ENCODE data around the gene XPO6.
A peak's percentile ranks its signal among the peaks of the same experiment; 100 is the strongest.

XPO6 gene

GRCh38 chr16:28082624-28083023, 129.1 kb downstream of the XPO6 start:
- peak; percentile 79 for DNase-seq (ENCODE audit: low read depth)
- no peak overlapping the region for H3K4me3 ChIP-seq (ENCODE audit: low read length)

GRCh38 chr16:28081391-28081968, 130.3 kb downstream of the XPO6 start:
- H3K4me3 ChIP-seq (ENCODE audit: low read length): no peak overlapping the region
- no peak for DNase-seq (ENCODE audit: low read depth)
- TF ChIP-seq CTCF (IDR thresholded peaks at IDR 0.05; ENCODE audit: insufficient read depth, low read depth, low read length, missing control alignments): no peak

More at GRCh38 chr16:28082624-28083023, 129.1 kb downstream of the XPO6 start:
- TF ChIP-seq CTCF (IDR thresholded peaks at IDR 0.05; ENCODE audit: insufficient read depth, low read depth, low read length, missing control alignments): no peak

DNA sequence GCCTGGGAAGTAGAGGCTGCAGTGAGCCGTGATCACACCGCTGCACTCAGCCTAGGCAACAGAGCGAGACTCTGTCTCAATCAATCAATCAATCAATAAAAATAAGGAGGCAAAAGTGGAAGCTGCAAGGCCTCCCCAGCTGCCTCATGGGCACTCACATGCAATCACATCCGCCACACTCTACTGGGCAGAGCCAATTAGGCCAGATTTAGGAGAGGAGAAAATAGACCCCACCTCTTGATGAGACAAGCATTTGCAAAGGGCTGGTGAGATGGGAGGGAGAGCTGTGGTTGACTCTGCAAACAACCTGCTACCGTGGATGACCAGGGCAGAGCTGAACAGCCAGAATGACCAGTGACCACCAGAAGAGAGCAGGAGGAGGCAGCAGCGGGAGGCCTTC, 133.5 kb downstream of the XPO6 start:
- DNase-seq (ENCODE audit: low read depth): no peak
- H3K4me3 ChIP-seq (ENCODE audit: low read length): no peak overlapping the region
- no peak for TF ChIP-seq CTCF (IDR thresholded peaks at IDR 0.05; ENCODE audit: insufficient read depth, low read depth, low read length, missing control alignments)

DNA sequence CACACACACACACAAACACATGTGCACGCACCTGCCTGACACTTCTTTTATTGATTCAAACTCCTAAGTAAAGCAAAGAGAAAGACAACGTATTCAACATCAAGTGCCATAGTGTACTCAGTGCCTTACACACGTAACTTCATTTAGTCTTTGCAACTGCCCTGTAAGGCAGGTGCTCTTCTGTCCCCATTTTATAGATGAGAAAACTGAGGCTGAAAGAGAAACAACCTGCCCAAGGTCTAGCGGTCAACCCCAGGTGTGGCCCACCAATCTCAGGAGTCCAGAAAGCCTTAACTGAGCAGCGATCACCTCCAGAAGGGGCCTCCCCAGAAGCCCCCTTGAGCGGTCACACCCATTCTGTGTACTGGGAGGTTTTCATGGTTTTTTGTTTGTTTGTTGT, 137.9 kb downstream of the XPO6 start:
- no peak for TF ChIP-seq CTCF (IDR thresholded peaks at IDR 0.05; ENCODE audit: insufficient read depth, low read depth, low read length, missing control alignments)
- no peak overlapping the region for H3K4me3 ChIP-seq (ENCODE audit: low read length)
- no peak for DNase-seq (ENCODE audit: low read depth)

DNA sequence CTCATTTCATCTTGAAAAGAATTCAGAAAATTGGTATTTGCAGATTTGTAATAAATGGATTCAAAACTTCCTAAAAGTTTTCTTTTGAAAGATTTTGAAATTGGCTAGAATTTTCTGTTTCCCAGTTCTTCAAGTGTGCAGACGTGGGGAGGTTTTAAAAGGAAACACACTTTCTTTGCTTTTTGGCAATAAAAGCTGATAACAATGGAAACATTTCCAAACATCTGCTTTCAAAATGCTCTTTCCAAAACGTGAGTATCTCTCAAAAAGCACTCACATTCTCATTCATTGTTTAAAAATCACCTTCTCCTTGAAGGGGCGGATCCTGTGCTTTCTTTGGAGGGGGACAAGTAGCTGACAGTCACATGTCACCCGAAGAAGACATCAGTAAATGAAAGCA, 139.7 kb downstream of the XPO6 start:
- H3K4me3 ChIP-seq (ENCODE audit: low read length): no peak overlapping the region
- no peak for DNase-seq (ENCODE audit: low read depth)
- TF ChIP-seq CTCF (IDR thresholded peaks at IDR 0.05; ENCODE audit: insufficient read depth, low read depth, low read length, missing control alignments): no peak

GRCh38 chr16:28069971-28070794, 141.6 kb downstream of the XPO6 start:
- DNase-seq (ENCODE audit: low read depth): no peak
- TF ChIP-seq CTCF (IDR thresholded peaks at IDR 0.05; ENCODE audit: insufficient read depth, low read depth, low read length, missing control alignments): no peak

More at GRCh38 chr16:28069971-28070794, 141.6 kb downstream of the XPO6 start:
- H3K4me3 ChIP-seq (ENCODE audit: low read length): no peak overlapping the region
